A673 (cell line): ENCODE results near the gene TSPYL6. TPM values are rescaled to one million over a fixed set of nuclear protein-coding genes. Genes with fewer than 3 reads are reported as not detected.

Experiments
- BruUV-seq: library from RNA; stranded (reverse); fragments of 400-500 nt; replicated peaks from 2 replicates; lab custom pipeline; 2021; lab: Mats Ljungman, UMichigan
- CTCF ChIA-PET: fragments of 300-600 bp; sonication (Branson Sonifier 250); formaldehyde crosslinking; loops from one replicate; lab custom pipeline; 2022; ENCODE audit warnings: antibody characterized with exemption; lab: Charles Lee
- POLR2A ChIA-PET: fragments of 300-600 bp; sonication (Branson Sonifier 250); formaldehyde crosslinking; loops from one replicate; lab custom pipeline; 2022; ENCODE audit warnings: antibody characterized with exemption; ENCODE audit not compliant: low non-redundant PET; lab: Charles Lee
- DNase-seq: peaks from one replicate; pipeline ENCODE4 v3.0.0-alpha.2; 2015; ENCODE audit warnings: low spot score
- H3K27ac ChIP-seq: fragments of 200-600 bp; sonication (generic); 2 replicates; pipeline ENCODE4 v1.5.1; 2016; ENCODE audit warnings: mixed run types, low read depth, mild to moderate bottlenecking, mixed read lengths, antibody characterized with exemption, low read length; ENCODE audit not compliant: poor library complexity, severe bottlenecking
- H3K27me3 ChIP-seq: fragments of 200-600 bp; sonication (generic); replicated peaks from 2 replicates; pipeline ENCODE4 v1.6.1; 2017; ENCODE audit warnings: mixed run types, low read depth, mild to moderate bottlenecking, mixed read lengths, antibody characterized with exemption, low read length; ENCODE audit not compliant: insufficient read depth, poor library complexity
- H3K36me3 ChIP-seq: fragments of 200-600 bp; sonication (generic); 2 replicates; pipeline ENCODE4 v1.6.1; 2016; ENCODE audit warnings: mixed run types, mild to moderate bottlenecking, mixed read lengths, antibody characterized with exemption, low read length; ENCODE audit not compliant: insufficient read depth, poor library complexity, severe bottlenecking
- H3K4me1 ChIP-seq: fragments of 200-600 bp; sonication (generic); 2 replicates; pipeline ENCODE4 v1.6.1; 2017; ENCODE audit warnings: mixed run types, mild to moderate bottlenecking, mixed read lengths, antibody characterized with exemption, low read length; ENCODE audit not compliant: insufficient read depth, poor library complexity, severe bottlenecking
- H3K4me3 ChIP-seq: fragments of 200-600 bp; sonication (generic); 2 replicates; pipeline ENCODE4 v1.5.1; 2016; ENCODE audit warnings: low read depth, mixed run types, mild to moderate bottlenecking, mixed read lengths, low read length; ENCODE audit not compliant: poor library complexity, severe bottlenecking
- H3K9me3 ChIP-seq: fragments of 200-600 bp; sonication (generic); 2 replicates; pipeline ENCODE4 v1.6.1; 2016; ENCODE audit warnings: mixed run types, low read depth, mild to moderate bottlenecking, mixed read lengths, antibody characterized with exemption, low read length; ENCODE audit not compliant: poor library complexity, severe bottlenecking
- EZH2 ChIP-seq: fragments of 200-600 bp; sonication (generic); IDR thresholded peaks from 2 replicates; pipeline ENCODE4 v1.6.1; 2017; ENCODE audit warnings: borderline replicate concordance, low read depth, mild to moderate bottlenecking, mixed read lengths, antibody characterized with exemption, low read length; ENCODE audit not compliant: poor library complexity, severe bottlenecking
- intact Hi-C: fragments of 100-400 bp; cut with micrococcal nuclease; formaldehyde crosslinking; loops from one replicate; pipeline ENCODE4 v1.10.0; 2022; ENCODE audit not compliant: unreplicated experiment
- total RNA-seq: library from RNA; stranded (reverse); gene quantifications from 2 replicates; pipeline ENCODE4 v1.2.3, GENCODE V29; 2021
- TF ChIP-seq, protein P1 (sequence below): fragments of 300-800, 200-600 bp; sonication (generic); conservative IDR thresholded peaks from 2 replicates; pipeline ENCODE4 v1.5.1; 2017; ENCODE audit warnings: low read depth, mild to moderate bottlenecking, antibody characterized with exemption, low read length, moderate library complexity, mixed read lengths

Gene TSPYL6
- total RNA-seq, 1 experiment from 2014 or later: not detected

DNA sequence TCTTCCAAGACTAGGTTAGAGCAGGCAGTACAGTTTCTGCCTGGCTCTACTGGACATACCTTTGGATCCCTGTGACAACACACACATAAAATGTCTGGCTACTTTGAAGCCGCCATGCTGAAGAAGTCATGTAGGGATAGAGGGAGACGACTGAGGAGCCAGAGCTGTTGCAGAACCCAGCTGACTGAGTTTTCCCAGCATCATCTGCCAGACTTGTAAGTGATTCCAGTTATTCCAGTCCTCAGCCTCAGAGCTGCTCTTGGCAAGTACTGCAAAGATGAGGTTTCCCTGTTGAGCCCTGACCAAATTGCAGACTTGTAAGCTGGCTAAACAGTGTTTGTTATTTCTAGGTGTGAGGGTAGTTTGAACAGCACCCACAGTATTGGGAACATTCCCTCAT lies 31.5 kb upstream of the TSPYL6 start:
- Histone ChIP-seq H3K4me3 (no peak overlapping the region), H3K27me3 (no peaks in the 10 kb centered on the region), H3K36me3 (no peaks in the 10 kb centered on the region), H3K27ac (no peak overlapping the region), H3K9me3 (no peaks in the 10 kb centered on the region), H3K4me1 (no peaks in the 10 kb centered on the region)
- BruUV-seq: no TSS peak
- CTCF ChIA-PET: no interaction called here
- TF ChIP-seq, protein P1, sequence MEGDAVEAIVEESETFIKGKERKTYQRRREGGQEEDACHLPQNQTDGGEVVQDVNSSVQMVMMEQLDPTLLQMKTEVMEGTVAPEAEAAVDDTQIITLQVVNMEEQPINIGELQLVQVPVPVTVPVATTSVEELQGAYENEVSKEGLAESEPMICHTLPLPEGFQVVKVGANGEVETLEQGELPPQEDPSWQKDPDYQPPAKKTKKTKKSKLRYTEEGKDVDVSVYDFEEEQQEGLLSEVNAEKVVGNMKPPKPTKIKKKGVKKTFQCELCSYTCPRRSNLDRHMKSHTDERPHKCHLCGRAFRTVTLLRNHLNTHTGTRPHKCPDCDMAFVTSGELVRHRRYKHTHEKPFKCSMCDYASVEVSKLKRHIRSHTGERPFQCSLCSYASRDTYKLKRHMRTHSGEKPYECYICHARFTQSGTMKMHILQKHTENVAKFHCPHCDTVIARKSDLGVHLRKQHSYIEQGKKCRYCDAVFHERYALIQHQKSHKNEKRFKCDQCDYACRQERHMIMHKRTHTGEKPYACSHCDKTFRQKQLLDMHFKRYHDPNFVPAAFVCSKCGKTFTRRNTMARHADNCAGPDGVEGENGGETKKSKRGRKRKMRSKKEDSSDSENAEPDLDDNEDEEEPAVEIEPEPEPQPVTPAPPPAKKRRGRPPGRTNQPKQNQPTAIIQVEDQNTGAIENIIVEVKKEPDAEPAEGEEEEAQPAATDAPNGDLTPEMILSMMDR: no peak
- no peak for TF ChIP-seq EZH2
- no peak for DNase-seq
- POLR2A ChIA-PET: no interaction called here
- intact Hi-C loops: no loop called here

DNA sequence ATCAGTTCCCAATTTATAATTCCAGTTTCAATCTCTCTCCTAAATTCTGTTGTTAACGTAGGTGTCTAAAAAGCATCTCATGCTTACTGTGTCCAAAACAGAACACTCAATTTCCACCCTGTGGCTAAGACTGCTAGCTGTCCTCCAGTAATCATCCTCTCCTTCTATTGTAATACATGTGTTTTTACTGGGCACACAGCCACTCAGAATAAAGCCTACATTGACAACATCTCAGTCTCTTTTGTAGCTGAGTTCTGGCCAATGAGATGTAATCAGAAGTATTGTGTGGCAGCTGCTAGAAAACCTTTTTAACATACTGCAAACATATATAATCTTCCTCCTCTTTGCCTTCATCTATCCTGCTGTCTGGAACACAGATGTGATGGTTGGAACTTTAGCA lies 29.4 kb upstream of the TSPYL6 start:
- intact Hi-C loops: no loop called here

DNA sequence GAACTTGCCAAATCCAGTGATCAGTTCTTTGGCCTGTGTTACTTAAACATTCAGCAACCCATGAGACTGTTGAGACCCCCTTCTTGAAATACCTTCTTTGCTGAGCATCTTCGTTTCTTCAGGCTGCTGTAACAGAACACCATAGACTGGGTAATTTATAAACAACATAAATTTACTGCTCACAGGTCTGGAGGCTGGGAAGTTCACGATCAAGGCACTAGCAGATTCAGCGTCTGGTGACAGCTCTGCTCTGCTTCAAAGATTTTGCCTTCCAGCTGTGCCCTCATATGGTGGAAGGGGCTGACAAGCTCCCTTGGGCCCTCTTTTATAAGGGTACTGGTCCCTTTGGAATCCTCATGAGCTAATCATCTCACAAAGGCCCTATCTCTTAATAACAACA lies 28.8 kb upstream of the TSPYL6 start:
- no TSS peak for BruUV-seq
- Histone ChIP-seq H3K9me3 (no peaks in the 10 kb centered on the region), H3K27me3 (no peaks in the 10 kb centered on the region), H3K4me1 (no peaks in the 10 kb centered on the region), H3K27ac (no peak overlapping the region), H3K4me3 (no peak overlapping the region), H3K36me3 (no peaks in the 10 kb centered on the region)
- intact Hi-C loops: no loop called here
- no peak for DNase-seq
- TF ChIP-seq, protein P1: no peak
- TF ChIP-seq EZH2: no peak
- ChIA-PET POLR2A (no interaction called here), CTCF (no interaction called here)

More for the DNA sequence above, 29.4 kb upstream of the TSPYL6 start:
- H3K9me3 ChIP-seq: no peaks in the 10 kb centered on the region
- TF ChIP-seq, protein P1: no peak
- no peak for TF ChIP-seq EZH2
- BruUV-seq: no TSS peak
- no peak overlapping the region for H3K27ac ChIP-seq
- no peaks in the 10 kb centered on the region for H3K4me1 ChIP-seq
- ChIA-PET CTCF (no interaction called here), POLR2A (no interaction called here)
- no peaks in the 10 kb centered on the region for H3K27me3 ChIP-seq
- no peak for DNase-seq
- no peak overlapping the region for H3K4me3 ChIP-seq
- H3K36me3 ChIP-seq: no peaks in the 10 kb centered on the region
